Umbilical cord (tissue), 1 donor: Measurements from ENCODE around the gene UQCC3. TPM values are rescaled to one million over a fixed set of nuclear protein-coding genes. Genes with fewer than 3 reads are reported as not detected.

Experiments
- total RNA-seq: library from RNA; depleted of rRNA; stranded (reverse); fragments of >200 nt; gene quantifications from one replicate; pipeline ENCODE4 v1.2.3, GENCODE V29; 2014; ENCODE audit warnings: low replicate concordance; ENCODE audit not compliant: insufficient read depth

UQCC3 gene
- total RNA-seq, 1 donor from 2014 or later = 2.9 TPM

Other genes starting within 250 kb of the UQCC3 start
- gene AHNAK, start 124.9 kb upstream of the UQCC3 start, total RNA-seq = 550 TPM
- gene EEF1G, start 97.8 kb upstream of the UQCC3 start, total RNA-seq = 944 TPM
- 2.4 TPM for gene TUT1, start 80.2 kb upstream of the UQCC3 start, total RNA-seq
- 58.3 TPM for gene MTA2, start 69.8 kb upstream of the UQCC3 start, total RNA-seq
- 41.7 TPM for gene EML3, start 58.9 kb upstream of the UQCC3 start, total RNA-seq
- 8.7 TPM for gene ROM1, start 58.4 kb upstream of the UQCC3 start, total RNA-seq
- gene B3GAT3, start 49.7 kb upstream of the UQCC3 start, total RNA-seq = 7.9 TPM
- 96.8 TPM for gene GANAB, start 25.1 kb upstream of the UQCC3 start, total RNA-seq
- gene INTS5, start 18.4 kb upstream of the UQCC3 start, total RNA-seq = 11.3 TPM
- gene C11orf98, start 6.5 kb upstream of the UQCC3 start, total RNA-seq = 14.2 TPM
- 3.1 TPM for gene CSKMT, start 6.4 kb upstream of the UQCC3 start, total RNA-seq
- 0.72 TPM for gene LBHD1, start 594 bp downstream of the UQCC3 start, total RNA-seq
- gene UBXN1, start 7.4 kb downstream of the UQCC3 start, total RNA-seq = 98.0 TPM
- 3.1 TPM for gene LRRN4CL, start 17.9 kb downstream of the UQCC3 start, total RNA-seq
- gene BSCL2, start 35.8 kb downstream of the UQCC3 start, total RNA-seq = 6.3 TPM
- gene GNG3, start 36.0 kb downstream of the UQCC3 start, total RNA-seq = not detected
- 13.5 TPM for gene HNRNPUL2, start 55.8 kb downstream of the UQCC3 start, total RNA-seq
- gene TTC9C, start 56.8 kb downstream of the UQCC3 start, total RNA-seq = 27.0 TPM
- 6.5 TPM for gene ZBTB3, start 82.5 kb downstream of the UQCC3 start, total RNA-seq
- 24.6 TPM for gene POLR2G, start 89.9 kb downstream of the UQCC3 start, total RNA-seq
- gene TAF6L, start 99.7 kb downstream of the UQCC3 start, total RNA-seq = 10.1 TPM
- gene TMEM179B, start 115.7 kb downstream of the UQCC3 start, total RNA-seq = 11.1 TPM
- 33.5 TPM for gene TMEM223, start 120.3 kb downstream of the UQCC3 start, total RNA-seq
- 22.6 TPM for gene NXF1, start 133.8 kb downstream of the UQCC3 start, total RNA-seq
- 44.3 TPM for gene STX5, start 160.4 kb downstream of the UQCC3 start, total RNA-seq
- not detected for gene TEX54, start 161.2 kb downstream of the UQCC3 start, total RNA-seq
- 44.3 TPM for gene WDR74, start 167.9 kb downstream of the UQCC3 start, total RNA-seq
- 77.0 TPM for gene SLC3A2, start 209.2 kb downstream of the UQCC3 start, total RNA-seq
- 2.4 TPM for gene CHRM1, start 249.7 kb downstream of the UQCC3 start, total RNA-seq